ENCODE measurements around the gene SHQ1. TPM values are rescaled to one million over a fixed set of nuclear protein-coding genes. Genes with fewer than 3 reads are reported as not detected.

SHQ1 gene
- total RNA-seq, 1 donor from 2014 or later: 18.8 TPM

DNA sequence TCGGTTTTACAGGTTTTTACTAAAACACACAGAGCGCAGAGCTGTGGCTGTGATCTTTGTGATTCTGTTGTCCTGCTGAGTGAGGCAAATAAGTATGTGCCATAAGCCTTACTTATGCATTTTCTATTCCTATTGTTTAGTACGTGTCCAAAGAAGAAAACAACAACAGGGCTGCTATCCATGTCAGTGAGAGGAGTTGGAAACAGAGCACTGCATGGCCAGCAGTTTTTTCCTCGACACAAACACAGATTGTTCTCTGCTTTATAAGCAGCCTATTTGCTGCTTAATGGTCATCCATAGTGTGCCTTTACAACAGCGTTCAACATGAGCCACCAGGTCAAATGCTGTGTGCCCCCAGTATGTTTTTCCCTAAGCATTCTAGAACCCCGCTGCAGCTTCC, 79.8 kb downstream of the SHQ1 start:
- H3K9me3 ChIP-seq (replicated peaks): no peaks in the 10 kb centered on the region
- no peaks in the 10 kb centered on the region for H3K27me3 ChIP-seq (ENCODE audit: low read depth)
- H3K27ac ChIP-seq (replicated peaks): no peak overlapping the region
- intact Hi-C loops (cut with micrococcal nuclease): no loop called here
- no peak for DNase-seq
- TF ChIP-seq CTCF (IDR thresholded peaks at IDR 0.05; ENCODE audit: borderline replicate concordance): no peak
- peaks cover 3% of the 10 kb centered on the region for H3K36me3 ChIP-seq
- H3K4me1 ChIP-seq: peaks cover 27% of the 10 kb centered on the region
- H3K4me3 ChIP-seq: no peak overlapping the region

- no peak for TF ChIP-seq CTCF (IDR thresholded peaks at IDR 0.05; ENCODE audit: borderline replicate concordance)
- no peak for DNase-seq
- intact Hi-C loops (cut with micrococcal nuclease): no loop called here
- Histone ChIP-seq H3K4me3 (no peak overlapping the region), H3K27ac (replicated peaks) (no peak overlapping the region), H3K9me3 (replicated peaks) (no peaks in the 10 kb centered on the region), H3K4me1 (peaks cover 30% of the 10 kb centered on the region), H3K27me3 (ENCODE audit: low read depth) (no peaks in the 10 kb centered on the region), H3K36me3 (peaks cover 3% of the 10 kb centered on the region)
These were observed 80.2 kb downstream of the SHQ1 start for GRCh38 chr3:72768006-72768441.

GRCh38 chr3:72766866-72767265, 81.4 kb downstream of the SHQ1 start:
- Histone ChIP-seq H3K27me3 (ENCODE audit: low read depth) (no peaks in the 10 kb centered on the region), H3K27ac (replicated peaks) (no peak overlapping the region), H3K36me3 (peaks cover 3% of the 10 kb centered on the region), H3K9me3 (replicated peaks) (no peaks in the 10 kb centered on the region), H3K4me3 (no peak overlapping the region), H3K4me1 (peaks cover 30% of the 10 kb centered on the region)
- no peak for TF ChIP-seq CTCF (IDR thresholded peaks at IDR 0.05; ENCODE audit: borderline replicate concordance)
- no peak for DNase-seq
- intact Hi-C loops (cut with micrococcal nuclease): no loop called here

- Histone ChIP-seq H3K4me1 (peaks cover 30% of the 10 kb centered on the region), H3K27ac (replicated peaks) (no peak overlapping the region), H3K4me3 (no peak overlapping the region), H3K9me3 (replicated peaks) (no peaks in the 10 kb centered on the region), H3K36me3 (peaks cover 3% of the 10 kb centered on the region), H3K27me3 (ENCODE audit: low read depth) (no peaks in the 10 kb centered on the region)
- intact Hi-C loops (cut with micrococcal nuclease): no loop called here
- no peak for TF ChIP-seq CTCF (IDR thresholded peaks at IDR 0.05; ENCODE audit: borderline replicate concordance)
- no peak for DNase-seq
These were observed 84.3 kb downstream of the SHQ1 start for GRCh38 chr3:72763751-72764440.

DNA sequence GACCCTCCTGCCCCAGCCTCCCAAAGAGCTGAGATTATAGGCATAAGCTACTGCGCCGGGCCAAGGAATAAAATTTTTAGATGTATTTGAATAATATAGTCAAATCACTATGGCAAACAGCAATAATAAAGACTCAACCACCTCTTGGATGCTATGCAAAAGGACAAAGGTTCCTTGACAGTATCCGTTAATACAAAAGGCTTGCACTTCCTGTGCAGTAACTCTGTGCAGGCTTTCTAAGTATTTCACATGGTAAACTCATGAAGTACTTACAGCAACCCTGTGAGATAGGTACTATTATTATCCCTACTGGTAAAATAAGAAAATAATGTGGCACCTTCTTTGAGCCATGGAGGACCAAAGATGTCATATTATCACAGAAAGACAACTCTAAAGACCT, 86.8 kb downstream of the SHQ1 start:
- Histone ChIP-seq H3K27ac (replicated peaks) (no peak overlapping the region), H3K4me1 (peaks cover 11% of the 10 kb centered on the region), H3K36me3 (no peaks in the 10 kb centered on the region), H3K4me3 (no peak overlapping the region), H3K9me3 (replicated peaks) (no peaks in the 10 kb centered on the region), H3K27me3 (ENCODE audit: low read depth) (no peaks in the 10 kb centered on the region)
- TF ChIP-seq CTCF (IDR thresholded peaks at IDR 0.05; ENCODE audit: borderline replicate concordance): no peak
- intact Hi-C loops (cut with micrococcal nuclease): no loop called here
- no peak for DNase-seq

Data from left ventricle myocardium inferior (tissue), 1 donor.